Measurements from ENCODE around the gene IFNL1.

IFNL1 gene

GRCh38 chr19:39303373-39304184 is 7.4 kb downstream of the IFNL1 start:
- TF ChIP-seq, protein P1, sequence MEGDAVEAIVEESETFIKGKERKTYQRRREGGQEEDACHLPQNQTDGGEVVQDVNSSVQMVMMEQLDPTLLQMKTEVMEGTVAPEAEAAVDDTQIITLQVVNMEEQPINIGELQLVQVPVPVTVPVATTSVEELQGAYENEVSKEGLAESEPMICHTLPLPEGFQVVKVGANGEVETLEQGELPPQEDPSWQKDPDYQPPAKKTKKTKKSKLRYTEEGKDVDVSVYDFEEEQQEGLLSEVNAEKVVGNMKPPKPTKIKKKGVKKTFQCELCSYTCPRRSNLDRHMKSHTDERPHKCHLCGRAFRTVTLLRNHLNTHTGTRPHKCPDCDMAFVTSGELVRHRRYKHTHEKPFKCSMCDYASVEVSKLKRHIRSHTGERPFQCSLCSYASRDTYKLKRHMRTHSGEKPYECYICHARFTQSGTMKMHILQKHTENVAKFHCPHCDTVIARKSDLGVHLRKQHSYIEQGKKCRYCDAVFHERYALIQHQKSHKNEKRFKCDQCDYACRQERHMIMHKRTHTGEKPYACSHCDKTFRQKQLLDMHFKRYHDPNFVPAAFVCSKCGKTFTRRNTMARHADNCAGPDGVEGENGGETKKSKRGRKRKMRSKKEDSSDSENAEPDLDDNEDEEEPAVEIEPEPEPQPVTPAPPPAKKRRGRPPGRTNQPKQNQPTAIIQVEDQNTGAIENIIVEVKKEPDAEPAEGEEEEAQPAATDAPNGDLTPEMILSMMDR (IDR thresholded peaks at IDR 0.05): no peak

DNA sequence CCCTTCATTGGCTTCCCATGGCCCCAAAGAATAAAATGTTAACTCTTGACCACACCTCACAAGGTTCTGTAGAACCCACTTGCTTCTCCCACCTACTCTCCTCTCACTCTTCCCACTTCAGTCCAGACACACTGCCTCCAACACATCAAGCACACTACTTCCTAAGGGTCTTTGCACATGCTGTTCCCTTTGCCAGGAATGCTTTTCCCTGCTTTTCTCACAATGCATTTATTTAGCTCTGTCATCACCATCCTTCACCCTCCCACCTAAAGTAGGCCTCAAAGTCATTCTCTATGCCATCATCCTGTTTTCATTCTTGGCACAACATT is 7.9 kb downstream of the IFNL1 start:
- TF ChIP-seq, protein P1 (IDR thresholded peaks at IDR 0.05): no peak

DNA sequence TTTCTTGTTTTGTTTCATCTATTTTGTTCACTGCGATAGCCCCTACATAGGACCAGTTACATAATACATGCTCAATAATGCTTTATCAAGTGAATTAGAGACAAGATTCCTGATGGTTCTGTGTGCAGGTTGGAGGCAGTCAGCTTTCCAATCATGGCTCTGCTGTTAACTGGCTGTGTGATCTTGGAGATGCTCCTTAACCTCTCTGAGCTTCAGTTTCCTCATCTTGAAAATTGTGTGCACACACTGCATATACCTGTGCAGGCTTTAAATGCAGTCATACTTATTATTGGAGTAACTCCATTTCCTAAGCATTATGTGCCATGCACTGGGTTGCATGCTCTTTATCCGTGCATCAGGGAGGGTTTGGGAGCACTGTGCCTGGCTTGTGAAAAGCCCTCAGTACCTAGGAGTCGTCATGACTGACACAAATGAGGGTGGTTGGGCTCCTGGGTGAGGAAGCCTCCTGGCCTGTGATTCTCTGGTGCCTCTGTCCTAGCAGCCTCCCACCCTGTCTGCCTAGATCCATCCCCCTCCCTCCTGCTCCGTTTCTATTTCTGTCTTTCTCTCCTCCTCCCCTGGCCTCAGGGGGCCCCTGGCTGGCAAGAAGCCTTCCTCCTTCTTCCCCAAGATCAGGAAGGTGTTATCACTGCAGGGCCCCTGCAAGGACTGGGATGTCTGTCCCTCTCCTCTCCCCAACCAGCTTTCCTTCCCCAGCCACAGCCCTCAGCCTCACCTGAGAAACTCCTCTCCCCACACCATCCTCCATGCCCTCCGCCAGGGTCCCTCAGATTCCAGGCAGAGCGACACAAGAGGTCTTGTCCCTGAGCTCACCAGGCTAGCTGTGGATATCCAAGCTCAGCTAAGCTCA is 8.7 kb downstream of the IFNL1 start:
- TF ChIP-seq, protein P1 (IDR thresholded peaks at IDR 0.05): no peak

DNA sequence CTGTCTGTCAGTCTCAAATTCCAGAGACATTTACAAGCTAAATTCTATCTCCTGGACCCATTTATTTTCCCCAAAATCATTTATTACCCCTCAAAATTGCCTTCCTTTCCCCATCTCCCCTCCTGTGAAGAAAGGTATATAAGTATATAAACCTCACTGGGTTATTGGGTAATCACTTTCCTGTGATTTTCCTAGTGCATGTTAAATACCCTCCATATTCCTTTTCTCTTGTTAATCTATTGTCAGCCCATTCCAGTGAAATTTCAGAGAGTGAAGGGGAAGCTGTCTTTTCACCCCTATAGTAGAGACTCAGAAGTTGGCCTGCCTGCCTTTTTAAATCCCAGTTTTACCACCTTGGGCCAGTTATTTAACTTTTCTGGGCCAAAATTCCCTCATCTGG is 9.9 kb downstream of the IFNL1 start:
- TF ChIP-seq, protein P1 (IDR thresholded peaks at IDR 0.05): no peak

DNA sequence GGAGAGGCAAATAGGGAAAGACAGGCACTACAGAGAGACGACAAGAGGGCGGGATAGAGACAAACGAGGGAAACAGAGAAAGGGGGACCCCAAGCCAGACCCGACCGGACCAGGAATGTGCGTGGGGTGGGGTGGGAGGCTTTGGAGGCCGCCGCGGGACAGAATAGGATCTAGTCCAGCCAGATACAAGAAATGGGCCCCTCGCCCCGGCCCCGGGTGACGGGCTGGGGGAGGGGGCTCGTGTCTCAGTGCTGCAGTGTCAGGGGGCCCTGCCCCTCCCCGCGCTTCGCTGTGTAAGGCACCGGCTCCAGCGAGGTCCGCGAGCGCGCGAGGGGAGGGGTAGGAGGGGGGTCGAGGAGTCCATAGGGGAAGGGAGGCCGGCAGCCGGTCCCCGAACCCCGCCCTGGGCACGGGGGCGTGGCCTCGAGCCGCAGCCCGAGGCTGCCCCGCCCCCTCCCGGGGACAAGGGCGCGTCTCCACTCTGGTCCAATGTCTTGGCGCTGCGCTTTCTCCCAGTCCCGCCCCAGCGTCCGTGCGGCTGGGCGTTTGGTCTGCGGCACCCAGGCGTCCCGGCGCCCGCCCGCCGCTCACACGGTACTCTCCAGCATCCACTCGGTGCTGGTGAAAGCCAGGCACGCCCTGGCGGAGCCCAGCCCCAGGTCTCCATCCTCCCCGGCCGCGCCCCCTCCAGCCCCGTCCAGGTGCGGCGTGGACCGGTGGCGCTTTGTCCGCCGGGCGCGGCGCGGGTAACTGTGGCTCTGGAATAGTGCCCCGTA is 11.0 kb downstream of the IFNL1 start:
- TF ChIP-seq, protein P1 (IDR thresholded peaks at IDR 0.05): no peak

DNA sequence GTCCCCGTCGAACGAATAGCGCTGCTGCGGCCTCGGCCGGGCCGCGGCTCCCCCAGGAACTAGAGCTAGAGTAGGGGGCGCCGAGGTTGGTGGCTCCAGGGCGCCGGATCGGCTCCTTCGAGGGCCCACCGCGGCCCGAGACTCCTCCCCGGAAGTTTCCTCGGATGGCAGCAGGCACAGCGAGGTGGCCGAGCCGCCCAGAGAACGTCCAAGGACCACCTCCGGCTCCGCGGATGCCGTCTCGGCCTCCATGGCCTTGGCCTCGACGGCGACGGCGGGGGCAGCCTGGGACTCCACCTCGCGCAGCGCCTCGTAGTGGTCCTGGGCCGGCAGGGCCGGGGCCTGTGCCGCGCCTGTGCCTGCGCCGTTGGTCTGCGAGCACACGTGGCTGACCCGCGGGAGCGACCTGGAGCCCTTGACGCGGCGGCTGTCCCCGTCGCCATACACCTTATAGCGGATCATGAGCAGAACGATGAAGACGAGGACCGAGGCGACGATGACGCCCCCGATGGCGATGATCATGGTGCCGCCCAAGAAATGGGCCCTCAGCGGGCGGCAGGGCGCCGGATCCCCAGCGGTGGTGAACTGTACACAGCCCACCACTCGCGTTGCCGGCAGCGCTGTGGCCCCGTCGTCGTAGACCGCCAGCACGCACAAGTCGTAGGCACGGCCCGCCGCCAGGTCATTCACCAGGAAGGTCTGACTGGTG is 11.8 kb downstream of the IFNL1 start:
- TF ChIP-seq, protein P1 (IDR thresholded peaks at IDR 0.05): no peak

All from LNCAP (cell line).